MM.1S (cell line): Measurements from ENCODE around the gene MBOAT2.

Source experiments
- DNase-seq: peaks from one replicate; pipeline ENCODE4 v3.0.0-alpha.2; 2015
- H2AFZ ChIP-seq: fragments of 300-600 bp; sonication (generic); 2 replicates; pipeline ENCODE4 v1.6.0; 2016; ENCODE audit warnings: antibody characterized with exemption, low read length
- H3F3A ChIP-seq: fragments of 300-600 bp; sonication (generic); 2 replicates; pipeline ENCODE4 v1.6.1; 2016; ENCODE audit warnings: mild to moderate bottlenecking, antibody characterized with exemption, low read length, moderate library complexity, mixed read lengths; ENCODE audit not compliant: insufficient read depth
- H3K27ac ChIP-seq: fragments of 300-600 bp; sonication (generic); 2 replicates; pipeline ENCODE4 v1.5.1; 2016; ENCODE audit warnings: mild to moderate bottlenecking, low read length
- H3K27me3 ChIP-seq: fragments of 300-600 bp; sonication (generic); replicated peaks from 2 replicates; pipeline ENCODE4 v1.6.0; 2016; ENCODE audit warnings: low read length; ENCODE audit not compliant: insufficient read depth
- H3K36me3 ChIP-seq: fragments of 300-600 bp; sonication (generic); replicated peaks from 2 replicates; pipeline ENCODE4 v1.6.1; 2016; ENCODE audit warnings: mild to moderate bottlenecking, low read length, mixed read lengths; ENCODE audit not compliant: insufficient read depth
- H3K4me1 ChIP-seq: fragments of 300-600 bp; sonication (generic); 2 replicates; pipeline ENCODE4 v1.6.1; 2016; ENCODE audit warnings: low read length, mixed read lengths
- H3K4me2 ChIP-seq: fragments of 300-600 bp; sonication (generic); 2 replicates; pipeline ENCODE4 v1.6.0; 2016; ENCODE audit warnings: low read depth, low read length
- H3K4me3 ChIP-seq: fragments of 300-600 bp; sonication (generic); 2 replicates; pipeline ENCODE4 v1.5.1; 2016; ENCODE audit warnings: low read length, mixed read lengths
- H3K79me2 ChIP-seq: fragments of 300-600 bp; sonication (generic); 2 replicates; pipeline ENCODE4 v1.6.1; 2016; ENCODE audit warnings: mixed run types, low read length, mixed read lengths
- H3K9ac ChIP-seq: fragments of 300-600 bp; sonication (generic); 2 replicates; pipeline ENCODE4 v1.6.1; 2016; ENCODE audit warnings: low read length, mixed read lengths
- H3K9me2 ChIP-seq: fragments of 300-600 bp; sonication (generic); replicated peaks from 2 replicates; pipeline ENCODE4 v1.6.1; 2016; ENCODE audit warnings: mild to moderate bottlenecking, low read length, mixed read lengths; ENCODE audit not compliant: insufficient read depth
- H3K9me3 ChIP-seq: fragments of 300-600 bp; sonication (generic); replicated peaks from 2 replicates; pipeline ENCODE4 v1.6.1; 2016; ENCODE audit warnings: mild to moderate bottlenecking, low read length, mixed read lengths; ENCODE audit not compliant: insufficient read depth
- H4K20me1 ChIP-seq: fragments of 300-600 bp; sonication (generic); 2 replicates; pipeline ENCODE4 v1.6.1; 2016; ENCODE audit warnings: mild to moderate bottlenecking, low read length, moderate library complexity, mixed read lengths; ENCODE audit not compliant: insufficient read depth
- CTCF ChIP-seq: fragments of 300-600 bp; sonication (generic); IDR thresholded peaks from 2 replicates; pipeline ENCODE4 v1.5.1; 2016; ENCODE audit warnings: antibody characterized with exemption, low read length, mixed read lengths
- EZH2 ChIP-seq: fragments of 300-600 bp; sonication (generic); optimal IDR thresholded peaks from 2 replicates; pipeline ENCODE3; 2017; ENCODE audit warnings: low read depth, mild to moderate bottlenecking, antibody characterized with exemption, low read length, mixed read lengths
- EZH2phosphoT487 ChIP-seq: fragments of 300-600 bp; sonication (generic); IDR thresholded peaks from 2 replicates; pipeline ENCODE4 v1.6.1; 2018; ENCODE audit warnings: antibody characterized with exemption, low read length

MBOAT2 gene

GRCh38 chr2:9029721-9030120 lies 26.2 kb upstream of the MBOAT2 start:
- Histone ChIP-seq H4K20me1 (no peaks in the 10 kb centered on the region), H3F3A (no peaks in the 10 kb centered on the region), H3K9ac (no peak overlapping the region), H3K9me2 (no peaks in the 10 kb centered on the region), H2AFZ (no peak overlapping the region), H3K79me2 (no peaks in the 10 kb centered on the region), H3K4me3 (no peak overlapping the region), H3K4me2 (no peak overlapping the region), H3K36me3 (no peaks in the 10 kb centered on the region), H3K27ac (no peak overlapping the region), H3K9me3 (no peaks in the 10 kb centered on the region), H3K27me3 (no peaks in the 10 kb centered on the region), H3K4me1 (no peaks in the 10 kb centered on the region)
- DNase-seq, result no peak
- TF ChIP-seq EZH2phosphoT487 (no peak), EZH2 (no peak), CTCF (no peak)

- H3K79me2 ChIP-seq, result no peaks in the 10 kb centered on the region
- H3K27ac ChIP-seq, result no peak overlapping the region
Observed at GRCh38 chr2:9027884-9028283, 24.4 kb upstream of the MBOAT2 start.

GRCh38 chr2:9025746-9026145 lies 22.3 kb upstream of the MBOAT2 start:
- no peak overlapping the region for H3K4me2 ChIP-seq
- H3K27ac ChIP-seq, result no peak overlapping the region
- no peaks in the 10 kb centered on the region for H3K9me2 ChIP-seq
- H3F3A ChIP-seq, result no peaks in the 10 kb centered on the region
- no peak for DNase-seq
- H4K20me1 ChIP-seq, result no peaks in the 10 kb centered on the region
- no peaks in the 10 kb centered on the region for H3K79me2 ChIP-seq
- no peaks in the 10 kb centered on the region for H3K9me3 ChIP-seq
- TF ChIP-seq EZH2, result no peak
- no peak for TF ChIP-seq EZH2phosphoT487
- TF ChIP-seq CTCF, result no peak
- no peak overlapping the region for H3K9ac ChIP-seq
- no peaks in the 10 kb centered on the region for H3K36me3 ChIP-seq
- no peaks in the 10 kb centered on the region for H3K4me1 ChIP-seq
- H3K4me3 ChIP-seq, result no peak overlapping the region
- H3K27me3 ChIP-seq, result no peaks in the 10 kb centered on the region
- no peak overlapping the region for H2AFZ ChIP-seq

More at GRCh38 chr2:9027884-9028283, 24.4 kb upstream of the MBOAT2 start:
- TF ChIP-seq CTCF, result no peak
- no peak for TF ChIP-seq EZH2
- no peak for TF ChIP-seq EZH2phosphoT487
- Histone ChIP-seq H3K27me3 (no peaks in the 10 kb centered on the region), H3K36me3 (no peaks in the 10 kb centered on the region), H3K9ac (no peak overlapping the region), H3K4me3 (no peak overlapping the region), H3F3A (no peaks in the 10 kb centered on the region), H3K9me2 (no peaks in the 10 kb centered on the region), H4K20me1 (no peaks in the 10 kb centered on the region), H3K4me1 (no peaks in the 10 kb centered on the region), H3K9me3 (no peaks in the 10 kb centered on the region), H3K4me2 (no peak overlapping the region), H2AFZ (no peak overlapping the region)
- no peak for DNase-seq
